Measurements from ENCODE around the gene CMTM6. TPM values are rescaled to one million over a fixed set of nuclear protein-coding genes. Genes with fewer than 3 reads are reported as not detected.
"Not testable (repeated sequence)": the region's sequence is repeated elsewhere in the genome, so short reads cannot be mapped to it uniquely, and the experiment has no call there.

CMTM6 gene
- polyA plus RNA-seq, 2 donors, result 19.2 to 21.9 TPM

DNA sequence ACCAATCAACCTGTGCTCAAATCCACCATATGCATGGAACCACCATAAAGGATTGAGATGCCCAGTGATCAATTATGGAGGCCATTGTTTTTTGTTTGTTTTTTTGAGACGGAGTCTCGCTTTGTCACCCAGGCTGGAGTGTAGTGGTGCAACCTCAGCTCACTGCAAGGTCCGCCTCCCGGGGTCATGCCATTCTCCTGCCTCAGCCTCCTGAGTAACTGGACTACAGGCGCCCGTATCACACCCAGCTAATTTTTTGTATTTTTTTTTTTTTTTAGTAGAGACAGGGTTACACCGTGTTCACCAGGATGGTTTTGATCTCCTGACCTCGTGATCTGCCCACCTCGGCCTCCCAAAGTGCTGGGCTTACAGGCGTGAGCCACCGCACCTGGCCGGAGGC, 30.5 kb downstream of the CMTM6 start:
- H3K27me3 ChIP-seq (ENCODE audit: control insufficient read depth in 1 of 2, insufficient read depth in 2 of 2, low read length in 2 of 2); H3K27ac ChIP-seq (ENCODE audit: low read depth in 2 of 2, low read length in 1 of 2); H3K36me3 ChIP-seq (ENCODE audit: control insufficient read depth in 2 of 2, insufficient read depth in 2 of 2, low read length in 1 of 2); H3K4me3 ChIP-seq (ENCODE audit: low read depth in 1 of 2, low read length in 2 of 2); H3K9me3 ChIP-seq (ENCODE audit: control insufficient read depth in 2 of 2, insufficient read depth in 1 of 2, low read depth in 1 of 2, low read length in 1 of 2); H3K4me1 ChIP-seq (ENCODE audit: control insufficient read depth in 2 of 2, insufficient read depth in 2 of 2, low read length in 1 of 2): not testable (repeated sequence)
- 95% methylated on average over 12 of the region's 12 CpGs for WGBS, 2 donors

DNA sequence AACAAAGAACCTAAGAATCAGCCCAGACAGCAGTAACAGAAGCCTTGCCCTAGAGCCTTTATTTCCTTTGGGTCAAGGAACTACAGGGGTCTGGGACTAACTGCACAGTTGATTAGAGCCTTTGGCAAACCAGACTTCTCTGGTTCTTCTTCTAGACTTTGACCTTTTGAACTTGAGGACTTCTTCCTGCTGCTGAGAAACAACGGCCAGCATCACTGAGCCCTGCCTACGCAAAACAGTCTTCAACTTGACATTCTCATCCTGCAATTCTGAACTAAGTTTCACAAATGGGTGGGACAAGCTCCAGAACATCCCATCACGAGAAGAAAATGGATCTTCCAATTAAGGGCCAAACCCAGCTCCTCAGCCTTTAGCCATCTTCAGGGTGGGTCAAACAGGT, 31.4 kb downstream of the CMTM6 start:
- WGBS, 2 donors, result 87 to 88% methylated on average over 3 of the region's 3 CpGs
- H3K36me3 ChIP-seq (ENCODE audit: control insufficient read depth in 2 of 2, insufficient read depth in 2 of 2, low read length in 1 of 2), result peaks cover 0 to 2% of the 10 kb centered on the region in 2 donors
- no peaks in the 10 kb centered on the region for H3K9me3 ChIP-seq (ENCODE audit: control insufficient read depth in 2 of 2, insufficient read depth in 1 of 2, low read depth in 1 of 2, low read length in 1 of 2)
- H3K4me3 ChIP-seq (ENCODE audit: low read depth in 1 of 2, low read length in 2 of 2), result no peak overlapping the region
- peaks cover 0 to 4% of the 10 kb centered on the region in 2 donors for H3K4me1 ChIP-seq (ENCODE audit: control insufficient read depth in 2 of 2, insufficient read depth in 2 of 2, low read length in 1 of 2)
- H3K27ac ChIP-seq (ENCODE audit: low read depth in 2 of 2, low read length in 1 of 2), result no peak overlapping the region
- no peaks in the 10 kb centered on the region for H3K27me3 ChIP-seq (ENCODE audit: control insufficient read depth in 1 of 2, insufficient read depth in 2 of 2, low read length in 2 of 2)

DNA sequence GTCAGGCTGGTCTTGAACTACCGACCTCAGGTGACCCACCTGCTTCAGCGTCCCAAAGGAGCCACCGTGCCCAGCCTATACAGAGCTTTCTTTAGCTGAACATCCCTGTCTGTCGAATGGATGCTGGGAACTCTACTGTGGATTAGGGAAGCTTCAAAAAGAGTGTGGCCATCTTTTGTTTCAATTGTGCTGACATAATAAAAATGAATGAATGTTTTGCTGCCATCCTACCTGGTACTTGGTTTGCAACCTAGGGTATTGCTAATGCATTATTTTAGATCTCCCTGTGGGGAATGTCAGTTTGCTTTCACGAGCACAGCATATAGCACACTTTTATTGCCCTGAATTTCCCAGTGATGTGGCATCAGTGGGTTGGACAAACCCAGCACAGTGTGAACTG, 32.3 kb downstream of the CMTM6 start:
- Histone ChIP-seq H3K27me3 (ENCODE audit: control insufficient read depth in 1 of 2, insufficient read depth in 2 of 2, low read length in 2 of 2) (no peaks in the 10 kb centered on the region), H3K27ac (ENCODE audit: low read depth in 2 of 2, low read length in 1 of 2) (no peak overlapping the region), H3K36me3 (ENCODE audit: control insufficient read depth in 2 of 2, insufficient read depth in 2 of 2, low read length in 1 of 2) (peaks cover 0 to 2% of the 10 kb centered on the region in 2 donors), H3K9me3 (ENCODE audit: control insufficient read depth in 2 of 2, insufficient read depth in 1 of 2, low read depth in 1 of 2, low read length in 1 of 2) (no peaks in the 10 kb centered on the region), H3K4me1 (ENCODE audit: control insufficient read depth in 2 of 2, insufficient read depth in 2 of 2, low read length in 1 of 2) (peaks cover 0 to 4% of the 10 kb centered on the region in 2 donors), H3K4me3 (ENCODE audit: low read depth in 1 of 2, low read length in 2 of 2) (no peak overlapping the region)
- 87 to 96% methylated on average over 5 of the region's 5 CpGs for WGBS, 2 donors

DNA sequence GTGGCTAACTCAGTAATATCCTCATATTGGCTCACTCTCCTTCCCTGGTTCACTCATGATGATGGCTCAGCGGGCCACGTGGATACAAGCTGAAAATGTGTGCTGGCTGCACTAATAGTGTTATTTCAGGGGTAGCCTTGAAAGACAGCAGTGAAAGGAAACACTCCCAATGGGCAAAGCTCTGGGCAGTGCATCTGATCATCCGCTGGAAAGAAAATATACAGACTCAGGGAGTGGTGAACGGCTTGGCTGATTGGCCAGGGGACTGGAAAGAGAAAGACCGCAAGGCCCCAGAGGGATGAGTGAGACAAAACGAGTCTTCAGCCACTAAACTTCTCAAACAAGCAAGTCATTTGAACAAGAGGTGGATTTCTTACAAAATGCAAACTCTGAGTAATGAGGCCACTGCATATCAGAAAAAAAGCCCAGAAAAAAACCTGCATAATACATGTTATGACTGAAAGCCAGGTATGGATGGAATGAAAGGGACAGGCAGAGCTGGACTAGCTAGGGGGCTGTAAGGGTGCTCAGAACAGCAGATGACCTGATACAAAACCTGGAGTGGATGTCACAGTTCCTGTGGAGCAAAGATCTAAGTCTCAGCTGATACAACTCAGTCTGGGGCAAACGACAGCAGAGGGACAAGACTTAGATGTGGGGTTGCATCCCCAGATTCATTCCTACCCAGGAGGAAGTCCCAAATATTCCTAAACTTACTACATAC, 33.3 kb downstream of the CMTM6 start:
- Histone ChIP-seq H3K4me3 (ENCODE audit: low read depth in 1 of 2, low read length in 2 of 2) (no peak overlapping the region), H3K27ac (ENCODE audit: low read depth in 2 of 2, low read length in 1 of 2) (peak overlapping the region in 1 of 2 donors; percentile 34), H3K36me3 (ENCODE audit: control insufficient read depth in 2 of 2, insufficient read depth in 2 of 2, low read length in 1 of 2) (peaks cover 0 to 2% of the 10 kb centered on the region in 2 donors), H3K27me3 (ENCODE audit: control insufficient read depth in 1 of 2, insufficient read depth in 2 of 2, low read length in 2 of 2) (no peaks in the 10 kb centered on the region), H3K4me1 (ENCODE audit: control insufficient read depth in 2 of 2, insufficient read depth in 2 of 2, low read length in 1 of 2) (peaks cover 0 to 4% of the 10 kb centered on the region in 2 donors), H3K9me3 (ENCODE audit: control insufficient read depth in 2 of 2, insufficient read depth in 1 of 2, low read depth in 1 of 2, low read length in 1 of 2) (no peaks in the 10 kb centered on the region)
- 83% methylated on average over 7 of the region's 7 CpGs for WGBS, 2 donors

DNA sequence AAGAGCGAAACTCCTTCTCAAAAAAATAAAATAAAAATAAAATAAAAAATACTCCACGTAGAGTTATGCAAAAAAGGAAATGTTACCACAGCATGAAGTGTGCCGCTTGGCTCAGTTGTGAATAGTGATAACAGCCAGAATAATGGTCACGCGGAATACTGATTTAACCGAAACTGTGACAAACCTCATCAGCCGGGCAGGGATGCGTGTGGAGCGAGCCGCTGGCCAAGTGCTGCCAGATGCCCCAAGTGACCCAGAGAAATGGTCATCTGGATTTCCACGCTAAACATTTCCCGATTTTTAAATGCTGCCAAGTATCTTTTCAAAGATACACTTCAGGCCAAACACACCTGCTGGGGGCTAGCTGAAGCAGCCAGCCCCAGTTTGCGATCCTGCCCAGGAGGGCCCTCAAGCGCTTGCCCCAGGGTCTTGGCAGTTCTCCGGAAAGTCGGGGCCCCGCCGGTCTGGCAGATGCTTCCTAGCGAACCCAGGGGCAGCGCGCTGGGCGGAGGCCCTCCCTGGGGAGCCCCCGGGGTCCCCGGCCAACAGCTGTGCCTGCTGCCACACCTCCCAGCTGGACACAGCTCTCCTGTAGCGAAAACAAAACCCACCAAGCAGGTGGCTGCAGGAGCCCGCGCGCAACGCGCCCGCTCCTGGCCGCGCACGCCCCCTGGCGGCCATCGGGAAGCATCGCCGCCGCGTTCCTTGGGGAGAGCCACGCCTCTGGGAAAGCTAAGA, 35.1 kb downstream of the CMTM6 start:
- H3K4me3 ChIP-seq (ENCODE audit: low read depth in 1 of 2, low read length in 2 of 2), result peak overlapping the region; percentile 30 to 34
- 22 to 30% methylated on average over 36 to 41 of the region's 41 CpGs for WGBS, 2 donors
- no peaks in the 10 kb centered on the region for H3K27me3 ChIP-seq (ENCODE audit: control insufficient read depth in 1 of 2, insufficient read depth in 2 of 2, low read length in 2 of 2)
- peaks cover 0 to 4% of the 10 kb centered on the region in 2 donors for H3K4me1 ChIP-seq (ENCODE audit: control insufficient read depth in 2 of 2, insufficient read depth in 2 of 2, low read length in 1 of 2)
- H3K27ac ChIP-seq (ENCODE audit: low read depth in 2 of 2, low read length in 1 of 2), result no peak overlapping the region
- H3K9me3 ChIP-seq (ENCODE audit: control insufficient read depth in 2 of 2, insufficient read depth in 1 of 2, low read depth in 1 of 2, low read length in 1 of 2), result no peaks in the 10 kb centered on the region
- peaks cover 0 to 2% of the 10 kb centered on the region in 2 donors for H3K36me3 ChIP-seq (ENCODE audit: control insufficient read depth in 2 of 2, insufficient read depth in 2 of 2, low read length in 1 of 2)

DNA sequence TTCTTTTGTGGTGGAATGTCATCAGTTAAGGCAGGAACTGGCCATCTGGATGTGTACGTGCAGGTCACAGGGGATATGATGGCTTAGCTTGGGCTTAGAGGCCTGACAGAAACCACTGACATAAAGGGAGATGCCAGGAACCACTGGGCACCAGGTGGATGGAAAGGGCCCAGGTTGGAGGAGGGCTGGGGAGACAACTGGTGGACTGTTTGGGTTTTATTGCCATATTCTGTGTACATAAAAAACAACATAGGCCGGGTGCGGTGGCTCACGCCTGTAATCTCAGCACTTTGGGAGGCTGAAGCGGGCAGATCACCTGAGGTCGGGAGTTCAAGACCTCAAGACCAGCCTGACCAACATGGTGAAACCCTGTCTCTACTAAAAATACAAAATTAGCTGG, 35.8 kb downstream of the CMTM6 start:
- not testable (repeated sequence) for H3K9me3 ChIP-seq (ENCODE audit: control insufficient read depth in 2 of 2, insufficient read depth in 1 of 2, low read depth in 1 of 2, low read length in 1 of 2); H3K4me1 ChIP-seq (ENCODE audit: control insufficient read depth in 2 of 2, insufficient read depth in 2 of 2, low read length in 1 of 2); H3K4me3 ChIP-seq (ENCODE audit: low read depth in 1 of 2, low read length in 2 of 2); H3K36me3 ChIP-seq (ENCODE audit: control insufficient read depth in 2 of 2, insufficient read depth in 2 of 2, low read length in 1 of 2); H3K27ac ChIP-seq (ENCODE audit: low read depth in 2 of 2, low read length in 1 of 2); H3K27me3 ChIP-seq (ENCODE audit: control insufficient read depth in 1 of 2, insufficient read depth in 2 of 2, low read length in 2 of 2)
- 94 to 96% methylated on average over 6 of the region's 6 CpGs for WGBS, 2 donors

DNA sequence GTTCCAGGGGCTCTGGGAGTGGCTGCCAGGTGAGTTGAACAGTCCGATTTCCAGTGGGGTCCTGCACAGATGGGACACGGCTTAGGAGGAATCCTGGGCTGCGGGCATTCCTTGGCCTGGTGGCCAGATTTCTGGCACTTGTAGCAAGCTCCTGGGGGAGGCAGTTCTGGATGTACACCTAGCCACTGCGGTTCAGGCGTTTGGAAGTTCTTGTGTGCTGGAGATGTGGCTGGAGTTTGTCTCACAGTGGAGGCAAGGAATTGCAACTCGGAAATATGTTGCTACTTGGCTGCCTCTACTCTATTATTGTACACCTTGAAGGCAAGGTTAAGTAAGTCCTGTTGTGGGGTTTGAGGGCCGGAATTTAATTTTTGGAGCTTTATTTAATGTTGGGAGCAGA, 37.9 kb downstream of the CMTM6 start:
- not testable (repeated sequence) for H3K4me1 ChIP-seq (ENCODE audit: control insufficient read depth in 2 of 2, insufficient read depth in 2 of 2, low read length in 1 of 2); H3K36me3 ChIP-seq (ENCODE audit: control insufficient read depth in 2 of 2, insufficient read depth in 2 of 2, low read length in 1 of 2); H3K9me3 ChIP-seq (ENCODE audit: control insufficient read depth in 2 of 2, insufficient read depth in 1 of 2, low read depth in 1 of 2, low read length in 1 of 2); H3K27ac ChIP-seq (ENCODE audit: low read depth in 2 of 2, low read length in 1 of 2); H3K4me3 ChIP-seq (ENCODE audit: low read depth in 1 of 2, low read length in 2 of 2); H3K27me3 ChIP-seq (ENCODE audit: control insufficient read depth in 1 of 2, insufficient read depth in 2 of 2, low read length in 2 of 2)
- WGBS, 2 donors, result 94 to 96% methylated on average over 4 to 7 of the region's 7 CpGs

DNA sequence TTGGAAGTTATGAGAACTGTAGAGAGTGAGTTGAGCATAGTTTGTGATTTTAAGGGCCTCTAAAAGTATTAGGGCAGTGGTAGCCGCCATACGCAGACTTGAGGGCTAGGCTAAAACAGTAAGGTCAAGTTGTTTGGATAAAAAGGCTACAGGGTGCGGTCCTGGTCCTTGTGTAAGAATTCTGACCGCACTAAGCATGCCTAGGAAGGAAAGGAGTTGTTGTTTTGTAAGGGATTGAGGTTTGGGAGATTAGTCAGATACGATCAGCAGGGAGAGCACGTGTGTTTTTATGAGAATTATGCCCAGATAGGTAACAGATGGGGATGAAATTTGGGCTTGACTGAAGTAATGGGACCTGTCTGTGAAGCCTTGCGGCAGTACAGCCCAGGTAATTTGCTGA, 39.2 kb downstream of the CMTM6 start:
- not testable (repeated sequence) for H3K27me3 ChIP-seq (ENCODE audit: control insufficient read depth in 1 of 2, insufficient read depth in 2 of 2, low read length in 2 of 2); H3K4me1 ChIP-seq (ENCODE audit: control insufficient read depth in 2 of 2, insufficient read depth in 2 of 2, low read length in 1 of 2)

DNA sequence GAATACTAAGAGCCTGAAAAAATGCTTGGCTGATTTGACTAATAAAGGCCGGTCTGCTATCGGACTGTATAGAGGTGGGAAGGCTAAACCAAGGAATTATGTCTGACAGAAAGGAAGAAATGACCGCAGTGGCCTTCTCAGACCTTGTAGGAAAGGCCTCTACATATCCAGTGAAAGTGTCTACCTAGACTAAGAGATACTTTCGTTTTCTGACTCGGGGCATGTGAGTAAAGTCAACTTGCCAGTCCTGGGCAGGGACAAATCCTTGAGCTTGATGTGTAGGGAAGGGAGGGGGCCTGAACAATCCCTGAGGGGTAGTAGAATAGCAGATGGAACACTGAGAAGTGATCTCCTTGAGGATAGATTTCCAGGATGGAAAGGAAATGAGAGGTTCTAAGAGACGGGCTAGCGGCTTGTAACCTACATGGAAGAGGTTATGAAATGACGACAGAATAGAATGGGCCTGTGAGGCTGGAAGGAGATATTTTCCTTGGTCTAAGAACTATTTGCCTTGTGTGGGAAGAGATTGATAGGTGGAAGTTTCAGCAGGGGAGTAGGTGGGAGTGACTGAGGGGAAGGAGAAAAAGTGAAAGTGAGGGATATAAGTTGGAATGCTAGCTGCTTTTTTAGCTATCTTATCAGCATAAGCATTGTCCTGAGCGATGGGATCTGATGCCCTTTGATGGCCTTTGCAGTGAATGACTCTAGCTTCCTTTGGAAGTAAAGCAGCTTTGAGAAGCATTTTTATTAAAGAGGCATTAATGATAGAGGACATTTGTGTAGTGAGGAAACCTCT, 40.3 kb downstream of the CMTM6 start:
- WGBS, 2 donors, result 65 to 84% methylated on average over 6 of the region's 9 CpGs
- H3K4me1 ChIP-seq (ENCODE audit: control insufficient read depth in 2 of 2, insufficient read depth in 2 of 2, low read length in 1 of 2); H3K36me3 ChIP-seq (ENCODE audit: control insufficient read depth in 2 of 2, insufficient read depth in 2 of 2, low read length in 1 of 2); H3K27me3 ChIP-seq (ENCODE audit: control insufficient read depth in 1 of 2, insufficient read depth in 2 of 2, low read length in 2 of 2); H3K4me3 ChIP-seq (ENCODE audit: low read depth in 1 of 2, low read length in 2 of 2); H3K9me3 ChIP-seq (ENCODE audit: control insufficient read depth in 2 of 2, insufficient read depth in 1 of 2, low read depth in 1 of 2, low read length in 1 of 2); H3K27ac ChIP-seq (ENCODE audit: low read depth in 2 of 2, low read length in 1 of 2): not testable (repeated sequence)

More for the DNA sequence above, 39.2 kb downstream of the CMTM6 start:
- H3K27ac ChIP-seq (ENCODE audit: low read depth in 2 of 2, low read length in 1 of 2); H3K9me3 ChIP-seq (ENCODE audit: control insufficient read depth in 2 of 2, insufficient read depth in 1 of 2, low read depth in 1 of 2, low read length in 1 of 2); H3K4me3 ChIP-seq (ENCODE audit: low read depth in 1 of 2, low read length in 2 of 2); H3K36me3 ChIP-seq (ENCODE audit: control insufficient read depth in 2 of 2, insufficient read depth in 2 of 2, low read length in 1 of 2): not testable (repeated sequence)
- WGBS, 2 donors, result 92 to 93% methylated on average over 7 of the region's 7 CpGs
